HG03442 (cell line): ENCODE data around the gene LRRC57.
A peak's percentile ranks its signal among the peaks of the same experiment; 100 is the strongest.
"Not testable (repeated sequence)": the region's sequence is repeated elsewhere in the genome, so short reads cannot be mapped to it uniquely, and the experiment has no call there.

ENCODE experiments used
- ATAC-seq: cut with Tn5 transposase; IDR thresholded peaks from one replicate; pipeline ENCODE4 v1.9.1; 2021; ENCODE audit warnings: mild to moderate bottlenecking, moderate library complexity; ENCODE audit not compliant: unreplicated experiment

LRRC57 gene

DNA sequence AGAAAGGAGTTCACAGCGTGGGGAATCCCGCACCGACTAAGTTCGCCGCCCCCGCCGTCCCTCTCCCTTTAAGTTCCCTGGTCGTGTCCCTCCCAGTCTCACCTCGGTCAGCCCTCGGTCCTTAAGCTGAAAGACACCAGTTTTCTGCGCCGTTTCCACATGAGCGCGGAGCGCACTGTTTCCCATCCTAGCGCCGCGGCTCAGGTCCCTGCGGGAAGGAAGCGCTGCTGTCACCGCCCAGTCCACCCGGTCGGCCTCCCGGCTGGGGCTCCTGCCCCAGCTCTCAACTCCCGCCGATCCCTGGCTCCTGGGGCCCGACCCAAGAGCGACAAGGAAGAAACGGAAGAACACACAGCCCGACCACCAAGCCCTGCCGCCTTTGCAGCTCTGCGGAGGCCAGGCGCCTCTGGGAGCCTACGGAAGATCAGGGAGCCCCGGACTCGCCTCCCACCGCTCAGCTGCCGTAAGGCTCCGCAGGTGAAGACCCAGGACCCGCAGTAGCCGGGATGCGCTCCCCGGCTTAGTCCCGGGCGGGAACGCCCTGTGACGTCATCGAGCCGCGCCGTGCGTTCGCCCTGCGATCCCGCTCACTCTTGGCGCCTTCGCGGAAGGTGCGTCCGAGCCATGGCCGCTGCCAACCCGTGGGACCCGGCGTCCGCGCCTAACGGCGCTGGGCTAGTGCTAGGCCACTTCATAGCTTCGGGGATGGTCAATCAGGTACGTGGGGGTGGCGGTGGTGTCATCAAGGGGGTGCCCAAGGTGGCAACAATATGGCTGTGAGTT is at the start of gene LRRC57, which contains the start of gene HAUS2:
Gene LRRC57, minus strand, starts transcription at position 545 of the 783 bp plus-strand sequence. Its CDS starts 359 bp downstream, at position 186.
Gene HAUS2, plus strand, starts transcription at position 590 of the 783 bp plus-strand sequence. Its CDS starts 35 bp downstream, at position 625.
- ATAC-seq = peak; percentile 80

DNA sequence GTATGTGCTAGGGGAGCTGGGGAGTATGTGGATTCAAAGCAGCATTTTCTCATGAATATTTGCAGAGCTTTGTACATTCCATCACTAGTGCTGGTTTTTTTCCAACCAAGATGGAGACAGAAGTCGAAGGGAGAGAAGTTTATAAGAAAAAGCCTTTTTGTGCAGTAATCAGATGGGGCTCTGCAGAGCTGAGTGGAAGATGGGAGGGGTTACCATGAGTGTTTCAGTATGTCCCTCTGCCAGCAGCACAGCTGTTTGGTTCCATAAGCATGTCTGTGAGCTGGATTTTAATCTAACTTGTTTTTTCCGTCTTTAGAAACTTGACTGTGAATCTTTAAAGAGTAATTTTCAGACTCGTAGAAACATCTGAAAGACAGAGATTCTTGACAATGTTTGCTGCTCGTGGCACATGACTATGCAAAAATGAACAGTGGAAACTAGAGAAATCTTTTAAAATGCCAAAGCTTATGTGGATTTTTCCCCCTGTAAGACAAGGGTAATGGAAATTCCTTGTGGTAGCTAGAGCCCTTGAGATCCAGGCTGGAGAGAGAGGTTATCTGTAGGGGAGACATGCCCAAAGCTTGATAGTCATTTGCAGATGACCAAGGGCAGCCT is 47.1 kb upstream of the LRRC57 start:
- no peak for ATAC-seq

DNA sequence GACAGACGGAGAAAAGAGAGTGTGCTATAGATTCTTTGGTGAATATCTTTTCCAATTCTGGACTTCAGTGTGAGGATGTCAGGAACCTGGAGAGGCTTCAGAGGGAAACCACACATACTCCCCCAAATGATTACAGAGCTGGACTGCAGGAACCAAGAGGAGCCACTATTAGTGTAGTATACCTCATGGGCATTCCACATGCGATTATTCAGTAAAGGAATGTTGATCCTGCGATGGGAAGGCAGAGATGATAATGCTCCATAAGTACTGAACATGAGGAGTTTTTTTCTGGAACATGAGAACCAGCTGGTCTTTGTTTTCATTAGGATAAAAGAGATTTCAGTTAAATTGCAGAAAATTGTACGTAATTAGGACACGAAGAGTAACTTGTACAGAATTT is 45.5 kb upstream of the LRRC57 start:
- ATAC-seq = no peak

DNA sequence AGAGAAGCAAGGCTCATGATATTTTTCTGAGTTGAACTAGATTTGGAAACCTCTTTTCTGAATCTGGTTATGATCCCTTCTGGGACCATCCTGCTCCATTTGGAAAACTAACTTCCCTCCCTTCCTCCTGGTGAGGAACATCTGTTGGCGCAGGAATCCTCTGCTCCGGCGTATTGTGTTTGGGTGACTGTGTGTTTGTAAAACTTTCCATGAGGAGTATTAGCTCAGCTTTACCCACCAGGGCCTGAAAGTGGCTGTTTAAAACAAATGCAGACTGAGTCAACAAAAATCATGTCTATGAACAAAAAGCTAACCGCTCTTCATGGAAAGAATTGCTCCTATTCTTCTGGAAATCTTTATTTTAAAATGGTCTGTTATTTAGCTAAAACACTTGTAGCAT is 44.5 kb upstream of the LRRC57 start:
- ATAC-seq = no peak

DNA sequence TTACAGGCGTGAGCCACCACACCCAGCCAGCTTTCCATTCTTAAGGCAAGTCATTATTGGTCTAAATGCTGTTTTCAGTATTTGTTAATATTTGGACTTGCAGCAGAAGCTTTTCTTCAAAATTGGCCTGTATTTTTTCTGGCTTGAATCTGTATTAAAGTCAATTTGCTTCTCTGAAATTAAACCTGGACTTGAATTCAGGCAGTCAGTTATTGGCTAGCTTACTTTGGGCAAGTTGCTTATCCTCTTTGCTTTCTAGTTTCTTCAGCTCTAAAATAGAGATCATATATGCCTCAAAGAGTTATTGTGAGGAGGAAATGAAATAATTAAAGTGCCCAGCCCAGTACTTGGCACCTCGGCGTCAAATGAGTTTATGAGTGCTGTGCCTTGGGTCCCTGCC is 44.1 kb upstream of the LRRC57 start:
- no peak for ATAC-seq

GRCh38 chr15:42591238-42591934 is 42.8 kb upstream of the LRRC57 start:
- ATAC-seq = no peak

GRCh38 chr15:42590619-42591237 is 42.1 kb upstream of the LRRC57 start:
- ATAC-seq = no peak

DNA sequence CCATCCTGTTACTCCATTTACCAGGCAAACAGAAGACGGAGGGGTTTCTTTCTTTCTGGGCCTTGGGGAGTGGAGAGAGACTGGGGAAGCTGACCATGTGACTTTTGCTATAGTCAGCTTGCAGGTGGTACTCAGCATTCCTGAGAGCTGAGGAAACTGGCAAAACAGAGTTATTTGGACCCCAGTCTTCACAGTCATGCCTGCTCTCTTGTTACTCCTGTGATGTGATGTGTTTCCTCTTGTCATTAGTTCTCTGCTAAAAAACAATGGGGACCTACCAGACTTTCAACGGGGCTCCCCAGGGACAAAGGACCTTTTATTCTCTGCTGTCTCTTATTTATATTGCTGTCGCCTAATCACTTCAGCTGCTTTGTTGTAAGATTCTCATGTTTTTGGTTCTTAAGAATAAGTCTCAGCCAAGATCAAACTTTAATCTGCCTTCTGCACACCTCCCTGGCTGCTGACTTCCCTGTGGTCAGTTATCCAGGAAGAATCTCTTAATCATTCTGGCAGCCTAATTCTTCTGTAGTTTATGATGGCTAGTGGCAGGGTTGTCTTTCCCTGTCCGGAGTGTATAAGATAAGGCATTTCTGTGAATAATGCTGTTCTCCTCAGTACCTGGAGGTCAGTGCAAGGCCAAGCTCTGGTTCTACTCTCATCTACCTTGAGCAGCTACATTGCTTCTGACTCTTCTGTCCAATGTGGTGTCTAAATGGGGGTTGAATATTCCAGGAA is 35.6 kb upstream of the LRRC57 start:
- no peak for ATAC-seq

- ATAC-seq = no peak
These were observed 34.2 kb upstream of the LRRC57 start for GRCh38 chr15:42582569-42583375.

DNA sequence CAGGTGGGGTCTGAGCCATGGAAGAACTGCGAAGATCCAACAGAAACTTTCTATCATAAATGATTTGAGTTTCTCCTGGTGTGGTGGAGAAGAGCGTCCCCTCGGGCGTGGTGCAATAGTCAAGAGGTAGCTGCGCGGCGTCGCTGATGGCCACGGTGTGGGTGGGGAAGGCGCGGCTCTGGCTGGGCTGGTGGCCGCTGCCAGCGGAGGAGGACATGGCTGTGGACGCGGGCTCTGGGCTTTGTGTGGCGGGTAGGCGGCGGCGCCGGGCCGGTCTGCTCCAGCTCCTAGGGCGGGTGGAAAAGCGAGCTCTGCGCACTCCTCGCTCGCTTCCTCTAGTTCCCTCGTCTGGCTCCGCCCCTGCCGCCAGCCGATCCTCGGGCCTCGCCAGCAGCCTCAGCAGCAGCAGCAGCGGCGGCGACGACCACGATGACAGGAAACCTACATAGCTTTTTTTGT is 32.7 kb upstream of the LRRC57 start:
- ATAC-seq = peak; percentile 70

GRCh38 chr15:42578984-42579537 is 30.5 kb upstream of the LRRC57 start:
- ATAC-seq = no peak

DNA sequence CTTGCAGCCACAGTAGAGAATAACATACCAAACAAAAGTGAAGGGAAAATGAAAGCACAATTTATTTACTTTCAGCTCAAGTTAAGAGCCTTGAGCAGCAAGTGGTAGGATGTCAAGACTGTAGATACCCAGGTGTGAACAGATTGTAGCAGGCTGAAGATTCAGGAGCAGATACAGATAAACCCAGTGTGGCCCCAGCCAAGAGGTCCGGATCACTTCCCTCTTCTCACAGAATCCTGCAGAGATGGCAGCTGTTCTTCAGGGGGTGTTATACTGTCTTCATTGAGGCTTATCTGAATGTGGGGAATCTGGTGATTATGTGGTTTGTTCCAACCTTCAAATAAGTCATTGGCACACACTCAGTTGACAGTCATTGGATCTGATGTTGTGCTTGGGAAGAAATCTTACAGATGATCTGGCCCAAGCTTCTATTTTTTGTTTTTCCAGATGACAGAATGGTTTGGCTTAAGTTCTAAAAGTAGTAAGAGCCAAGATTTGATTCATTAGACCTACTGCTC is 29.0 kb upstream of the LRRC57 start:
- no peak for ATAC-seq

DNA sequence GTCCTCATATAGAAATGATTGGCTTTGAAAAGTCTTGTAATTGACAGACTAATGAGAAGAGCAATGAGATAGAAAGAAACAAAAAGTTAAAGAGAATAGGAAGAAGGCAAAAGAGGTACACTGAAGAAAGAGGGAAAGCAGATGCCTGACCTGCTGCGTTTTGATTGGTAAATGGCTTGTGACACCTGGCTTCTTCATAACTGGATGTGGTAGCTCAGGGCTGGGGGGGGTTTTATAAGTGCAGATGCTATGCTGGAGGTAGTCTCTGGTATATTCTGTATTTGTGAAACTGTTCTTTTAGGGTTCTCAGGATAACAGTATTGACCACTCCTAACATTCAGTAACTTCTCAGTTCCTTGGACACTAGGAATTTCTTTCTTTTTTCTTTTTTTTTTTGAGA is 28.2 kb upstream of the LRRC57 start:
- no peak for ATAC-seq

- ATAC-seq = no peak
These were observed 27.5 kb upstream of the LRRC57 start for GRCh38 chr15:42576040-42576594.

- peak; percentile 91 for ATAC-seq
These were observed 26.8 kb upstream of the LRRC57 start, which contains the start of gene STARD9 for GRCh38 chr15:42575188-42576039. STARD9 (plus strand) TSS chr15:42575606; CDS start chr15:42575716, 110 bp downstream.

DNA sequence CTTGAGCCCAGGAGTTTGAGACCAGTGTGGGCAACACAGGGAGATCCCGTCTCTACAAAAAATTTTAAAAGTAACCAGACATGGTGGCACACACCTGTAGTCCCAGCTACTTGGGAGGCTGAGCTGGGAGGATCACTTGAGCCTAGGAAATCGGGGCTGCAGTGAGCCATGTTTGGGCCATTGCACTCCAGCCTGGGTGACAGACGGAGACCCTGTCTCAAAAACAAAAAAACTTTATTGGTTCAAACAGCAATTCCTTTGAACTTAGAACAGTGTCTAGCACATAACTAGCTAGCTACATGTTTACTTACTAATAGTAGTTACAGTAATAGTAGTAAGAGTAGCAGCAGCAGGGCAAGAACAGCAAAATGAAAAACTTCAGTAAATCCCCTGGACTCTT is 10.1 kb upstream of the LRRC57 start:
- ATAC-seq = no peak

- ATAC-seq = not testable (repeated sequence)
These were observed 8.1 kb upstream of the LRRC57 start for GRCh38 chr15:42556550-42557207.
